A549 (cell line): ENCODE measurements around the gene APOL4. TPM values are rescaled to one million over a fixed set of nuclear protein-coding genes. Genes with fewer than 3 reads are reported as not detected.

ENCODE experiments used
- ATAC-seq, 2 experiments: fragments of 200-7000 bp in 1 of 2; fragments of >200 bp in 1 of 2; cut with Nextera tagmentation in 1 of 2; cut with Tn5 transposase in 1 of 2; 3 replicates each; pipeline versions ENCODE4 v1.8.0 to v1.9.1; 2018 to 2020; ENCODE audit warnings: mild to moderate bottlenecking in 1 of 2, moderate library complexity in 1 of 2
- CTCF ChIA-PET: fragments of 300-600 bp; sonication (Branson Sonifier 250); formaldehyde crosslinking; extraction: SDS; loops from one replicate; lab custom pipeline; 2021; ENCODE audit warnings: antibody characterized with exemption, inconsistent platforms; lab: Yijun Ruan, JAX
- POLR2A ChIA-PET: fragments of 350-600 bp; formaldehyde crosslinking; extraction: SDS; loops from one replicate; lab custom pipeline; 2021; ENCODE audit warnings: antibody characterized with exemption, inconsistent platforms; lab: Yijun Ruan, JAX
- DNase-seq, 2 experiments: peaks; one replicate each; pipeline versions ENCODE4 v3.0.0 to v3.0.0-alpha.2; 2011 to 2016; ENCODE audit warnings: low read depth in 1 of 2, low spot score in 1 of 2
- FAIRE-seq: peaks from 2 replicates; lab custom pipeline; 2011; peaks lifted over from hg19 to GRCh38; lab: Jason Lieb, UNC
- H3K27ac ChIP-seq, 2 experiments: fragments of >200 bp; sonication (Bioruptor Twin); formaldehyde crosslinking; 3 replicates each; pipeline ENCODE4 v1.5.1; 2016 to 2017
- H3K4me1 ChIP-seq: fragments of >200 bp; sonication (Bioruptor Twin); formaldehyde crosslinking; 3 replicates; pipeline ENCODE4 v1.6.1; 2016
- H3K4me2 ChIP-seq: fragments of >200 bp; sonication (Bioruptor Twin); formaldehyde crosslinking; 3 replicates; pipeline ENCODE4 v1.6.1; 2016
- H3K4me3 ChIP-seq: fragments of >200 bp; sonication (Bioruptor Twin); formaldehyde crosslinking; 3 replicates; pipeline ENCODE4 v1.5.1; 2016
- H3K9me3 ChIP-seq: fragments of >200 bp; sonication (Bioruptor Twin); formaldehyde crosslinking; 3 replicates; pipeline ENCODE4 v1.6.1; 2016
- CHD2 ChIP-seq: fragments of 150-350 bp; IDR thresholded peaks from 2 replicates; pipeline ENCODE4 v1.6.1; 2014; ENCODE audit warnings: low read length; ENCODE audit not compliant: partially characterized antibody
- CTCF ChIP-seq: fragments of >200 bp; sonication (Bioruptor Twin); formaldehyde crosslinking; IDR thresholded peaks from 3 replicates; pipeline ENCODE4 v1.5.1; 2016
- GATA3 ChIP-seq: IDR thresholded peaks from 2 replicates; pipeline ENCODE4 v1.6.1; 2012; ENCODE audit warnings: borderline replicate concordance
- MAFK ChIP-seq: fragments of 450-650 bp; IDR thresholded peaks from 2 replicates; pipeline ENCODE4 v1.6.1; 2014; ENCODE audit not compliant: partially characterized antibody
- NR3C1 ChIP-seq: fragments of >200 bp; sonication (Bioruptor Twin); formaldehyde crosslinking; IDR thresholded peaks from 3 replicates; pipeline ENCODE4 v1.6.1; 2017
- RAD21 ChIP-seq, 2 experiments: fragments of >200 bp in 1 of 2; sonication (Bioruptor Twin) in 1 of 2; formaldehyde crosslinking in 1 of 2; IDR thresholded peaks in 1 of 2; conservative IDR thresholded peaks in 1 of 2; 2 replicates in 1 of 2; 3 replicates in 1 of 2; pipeline ENCODE4 v1.6.1; 2012 to 2018; ENCODE audit warnings: inconsistent platforms in 1 of 2
- SMC3 ChIP-seq: fragments of >200 bp; sonication (Bioruptor Twin); formaldehyde crosslinking; IDR thresholded peaks from 3 replicates; pipeline ENCODE4 v1.6.1; 2018; ENCODE audit warnings: inconsistent platforms
- TP53 ChIP-seq: fragments of 250-450 bp; sonication (Bioruptor Pico); IDR thresholded peaks from 2 replicates; pipeline ENCODE4 v1.5.0; 2021; ENCODE audit warnings: mild to moderate bottlenecking, moderate library complexity
- ZFP36 ChIP-seq: fragments of 450-650 bp; IDR thresholded peaks from 2 replicates; pipeline ENCODE4 v1.6.1; 2014; ENCODE audit warnings: borderline replicate concordance; ENCODE audit not compliant: partially characterized antibody
- WGBS: methylation state at CpG from one replicate; pipeline ENCODE4 v1.1.6; 2017; ENCODE audit errors: missing lambda C conversion rate; 5-methylcytosine and 5-hydroxymethylcytosine counted together
- polyA plus RNA-seq, 4 experiments: library from polyadenylated mRNA; depleted of rRNA in 3 of 4; stranded (reverse); fragments of >200 nt; fragmentation: RNase III in 1 of 4; extraction: RNeasy Plus Mini Kit Qiagen cat#74134 plus additional on column Dnase treatment in 1 of 4; gene quantifications; 2 replicates in 3 of 4; 3 replicates in 1 of 4; pipeline ENCODE4 v1.2.3, GENCODE V29; 2011 to 2017
- TF ChIP-seq, protein P1 (sequence below): IDR thresholded peaks from 2 replicates; pipeline ENCODE4 v1.6.1; 2012
- TF ChIP-seq, protein P2 (sequence below): IDR thresholded peaks from 2 replicates; pipeline ENCODE4 v1.6.1; 2012; ENCODE audit warnings: low read depth, borderline replicate concordance
- TF ChIP-seq, protein P3 (sequence below): fragments of >200 bp; sonication (Bioruptor Twin); formaldehyde crosslinking; IDR thresholded peaks from 2 replicates; pipeline ENCODE4 v1.6.1; 2016

APOL4 gene
- polyA plus RNA-seq, 2 of the 4 experiments (the other 2 are of a cell fraction), result not detected

- TF ChIP-seq, protein P1, sequence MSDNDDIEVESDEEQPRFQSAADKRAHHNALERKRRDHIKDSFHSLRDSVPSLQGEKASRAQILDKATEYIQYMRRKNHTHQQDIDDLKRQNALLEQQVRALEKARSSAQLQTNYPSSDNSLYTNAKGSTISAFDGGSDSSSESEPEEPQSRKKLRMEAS, result no peak
- TF ChIP-seq, protein P2, sequence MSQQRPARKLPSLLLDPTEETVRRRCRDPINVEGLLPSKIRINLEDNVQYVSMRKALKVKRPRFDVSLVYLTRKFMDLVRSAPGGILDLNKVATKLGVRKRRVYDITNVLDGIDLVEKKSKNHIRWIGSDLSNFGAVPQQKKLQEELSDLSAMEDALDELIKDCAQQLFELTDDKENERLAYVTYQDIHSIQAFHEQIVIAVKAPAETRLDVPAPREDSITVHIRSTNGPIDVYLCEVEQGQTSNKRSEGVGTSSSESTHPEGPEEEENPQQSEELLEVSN, result no peak
- TF ChIP-seq, all 56 proteins: peak for 0
These were observed 42.4 kb upstream of the APOL4 start (continued) for GRCh38 chr22:36243986-36244385.

DNA sequence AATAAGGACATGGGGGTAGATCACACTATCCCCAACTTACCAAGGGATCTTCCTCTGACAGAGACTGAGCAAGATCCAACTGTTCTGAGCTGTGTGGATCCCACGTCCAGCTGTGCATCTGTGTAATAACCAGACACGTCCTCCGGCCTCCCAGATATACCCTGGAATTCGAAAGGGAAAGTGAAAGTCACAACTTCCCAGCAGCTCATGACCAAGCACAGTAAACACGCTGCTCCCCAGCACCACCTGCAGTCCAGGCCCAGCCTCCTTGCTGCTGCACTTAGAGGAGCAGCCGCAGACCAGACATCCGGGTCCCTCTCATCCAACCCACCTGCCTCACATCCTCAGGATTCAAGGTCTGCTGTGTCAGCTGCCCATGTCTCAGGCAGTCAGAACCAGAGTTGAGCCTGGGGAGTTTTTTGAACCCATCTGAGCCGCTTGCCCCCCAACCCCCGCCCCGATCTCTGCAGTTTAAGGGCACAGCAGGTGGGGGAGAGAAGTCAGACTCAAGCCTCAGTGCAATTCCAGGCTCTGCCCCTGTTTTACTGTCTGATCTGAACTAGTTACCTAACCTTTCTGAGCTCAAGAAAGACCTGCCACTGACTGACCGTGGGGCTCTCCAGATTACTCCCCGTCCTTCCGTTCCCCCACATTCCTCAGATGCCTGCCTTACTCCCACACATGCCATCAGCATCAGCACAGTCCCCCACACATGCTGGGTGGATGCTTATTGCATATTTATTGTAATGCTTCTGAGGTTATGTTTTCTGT lies 38.0 kb upstream of the APOL4 start, which contains the start of gene APOL2:
Gene APOL2, minus strand, starts transcription at position 127 of the 771 bp plus-strand sequence. CDS start 6,365 bp downstream, outside the sequence.
- ChIA-PET POLR2A (interaction anchor here (0.6 to 0.7 kb wide), 2 partner anchors 15 to 44 kb away, joined by 3 to 4 read pairs; no protein-coding TSS in a partner anchor), CTCF (interaction anchor here (0.7 to 2.9 kb wide), 28 partner anchors 10 to 94 kb away, joined by 3 to 14 read pairs (median 4); partner anchors contain the start of genes APOL1 and APOL4)
- Histone ChIP-seq H3K4me2 (peak within 1 kb of the TSS; percentile 96), H3K4me3 (peak within 1 kb of the TSS; percentile 60), H3K9me3 (no peaks in the 10 kb centered on the region), H3K4me1 (peaks cover 18% of the 10 kb centered on the region), H3K27ac (peak within 1 kb of the TSS; percentile 73 to 92)
- FAIRE-seq, result peak; percentile 83
- WGBS, result 10% methylated on average over 11 of the region's 13 CpGs
- ATAC-seq, result peak; percentile 99
- DNase-seq, result peak; percentile 82 to 85
- TF ChIP-seq SMC3, result 0 out of 3 replicates have a peak, but pooled peaks have one; percentile 23
- TF ChIP-seq MAFK, result peak; percentile 3
- TF ChIP-seq CTCF, result peak; percentile 28; the same call in 1 of the 3 replicates
- no peak for TF ChIP-seq CHD2
- TF ChIP-seq, protein P1, result peak; percentile 42; the same call in 1 of the 2 replicates
- TF ChIP-seq TP53 (CRISPR knock-in tag), result no peak
- peak; percentile 19 to 28; a peak in 2 of 5 replicates for TF ChIP-seq RAD21 (conservative IDR thresholded peaks at IDR 0.05 in 1 of 2, IDR thresholded peaks at IDR 0.05 in 1 of 2)
- TF ChIP-seq, protein P2, result no peak

DNA sequence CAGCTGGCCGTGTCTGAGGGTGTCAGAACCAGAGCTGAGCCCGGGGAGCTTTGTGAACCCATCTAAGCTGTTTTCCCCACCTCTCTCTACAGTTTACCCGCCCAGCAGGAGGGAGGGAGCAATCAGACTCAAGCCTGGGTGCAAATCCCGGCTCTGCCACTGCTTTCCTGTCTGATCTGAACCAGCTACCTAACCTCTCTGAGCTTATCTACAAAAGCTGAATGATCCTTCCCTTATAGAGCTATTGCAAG lies 37.5 kb upstream of the APOL4 start:
- H3K4me1 ChIP-seq, result peaks cover 18% of the 10 kb centered on the region
- H3K4me3 ChIP-seq, result peak overlapping the region; percentile 60
- DNase-seq (peak in 1 of 2 experiments; percentile 5), ATAC-seq (peak; percentile 59 to 63; a peak in 4 of 6 replicates), FAIRE-seq (no peak)
- 2% methylated on average over 4 of the region's 4 CpGs for WGBS
- no peaks in the 10 kb centered on the region for H3K9me3 ChIP-seq
- peak overlapping the region; percentile 73 to 92 for H3K27ac ChIP-seq
- TF ChIP-seq, protein P1, result 0 out of 2 replicates have a peak, but pooled peaks have one; percentile 11
- TF ChIP-seq GATA3 (no peak), NR3C1 (no peak), ZFP36 (no peak)
- TF ChIP-seq, protein P3, sequence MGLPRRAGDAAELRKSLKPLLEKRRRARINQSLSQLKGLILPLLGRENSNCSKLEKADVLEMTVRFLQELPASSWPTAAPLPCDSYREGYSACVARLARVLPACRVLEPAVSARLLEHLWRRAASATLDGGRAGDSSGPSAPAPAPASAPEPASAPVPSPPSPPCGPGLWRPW, result no peak
- H3K4me2 ChIP-seq, result peak overlapping the region; percentile 96
- ChIA-PET CTCF (interaction anchor here (0.7 to 2.9 kb wide), 24 partner anchors 10 to 90 kb away, joined by 3 to 14 read pairs (median 4); partner anchors contain the start of genes APOL1 and APOL4), POLR2A (interaction anchor here (0.7 kb wide), 1 partner anchor 15 kb away, joined by 4 read pairs; no protein-coding TSS in a partner anchor)
